ENCODE results near the gene SPINT1.

DNA sequence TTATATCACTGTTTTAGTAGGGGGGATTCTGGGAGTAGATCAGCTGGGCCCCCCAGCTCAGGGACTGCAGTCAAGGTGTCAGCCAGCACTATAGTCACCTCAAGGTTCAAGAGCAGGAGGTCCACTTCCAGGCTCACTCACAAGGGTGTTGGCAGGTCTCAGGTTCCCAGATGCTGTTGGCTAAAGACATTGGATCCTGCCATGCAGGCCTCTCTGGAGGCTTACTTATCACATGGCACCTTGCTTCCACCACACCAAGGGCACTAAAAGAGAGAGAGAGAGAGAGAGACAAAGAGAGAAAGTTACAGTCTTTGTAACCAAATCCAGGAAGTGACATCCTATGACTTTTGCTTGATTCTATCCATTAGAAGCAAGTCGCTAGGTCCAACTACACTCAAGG, 7.8 kb upstream of the SPINT1 start:
- TF ChIP-seq EP300 (IDR thresholded peaks at IDR 0.05) (no peak), POLR2A (IDR thresholded peaks at IDR 0.05) (no peak)
